BJ (cell line): ENCODE measurements around the gene KRTAP1-5. TPM values are rescaled to one million over a fixed set of nuclear protein-coding genes. Genes with fewer than 3 reads are reported as not detected.
A peak's percentile ranks its signal among the peaks of the same experiment; 100 is the strongest.

Experiments used
- CTCF ChIA-PET: fragments of 350-600 bp; formaldehyde crosslinking; extraction: SDS; loops from one replicate; lab custom pipeline; 2021; ENCODE audit warnings: antibody characterized with exemption, inconsistent platforms; lab: Yijun Ruan, JAX
- POLR2A ChIA-PET: fragments of 300-600 bp; sonication (Branson Sonifier 250); formaldehyde crosslinking; extraction: SDS; loops from one replicate; lab custom pipeline; 2021; ENCODE audit warnings: antibody characterized with exemption; lab: Charles Lee
- DNase-seq: peaks from one replicate; pipeline ENCODE4 v3.0.0-alpha.2; 2011; ENCODE audit warnings: low read depth
- H3K27me3 ChIP-seq: 2 replicates; pipeline ENCODE4 v1.6.0; 2011; ENCODE audit warnings: low read length; ENCODE audit not compliant: control insufficient read depth, insufficient read depth
- H3K36me3 ChIP-seq: 2 replicates; pipeline ENCODE4 v1.5.1; 2011; ENCODE audit warnings: low read length; ENCODE audit not compliant: control insufficient read depth, insufficient read depth
- H3K4me3 ChIP-seq: 2 replicates; pipeline ENCODE4 v1.5.1; 2011; ENCODE audit warnings: low read depth, mild to moderate bottlenecking, control low read depth, low read length
- polyA minus RNA-seq: library from RNA; depleted of rRNA, polyadenylated mRNA; stranded (reverse); fragments of >200 nt; gene quantifications from 2 replicates; pipeline ENCODE4 v1.2.3, GENCODE V29; 2011; rRNA and poly(A)+ RNA removed
- polyA plus RNA-seq: library from polyadenylated mRNA; depleted of rRNA; stranded (reverse); fragments of >200 nt; gene quantifications from 2 replicates; pipeline ENCODE4 v1.2.3, GENCODE V29; 2011; rRNA removed
- TF ChIP-seq, protein P1 (sequence below): IDR thresholded peaks from 2 replicates; pipeline ENCODE4 v1.5.1; 2011; ENCODE audit warnings: low read depth, mild to moderate bottlenecking, control low read depth, inconsistent platforms, low read length, moderate library complexity; ENCODE audit not compliant: insufficient read depth

The KRTAP1-5 gene, protein sequence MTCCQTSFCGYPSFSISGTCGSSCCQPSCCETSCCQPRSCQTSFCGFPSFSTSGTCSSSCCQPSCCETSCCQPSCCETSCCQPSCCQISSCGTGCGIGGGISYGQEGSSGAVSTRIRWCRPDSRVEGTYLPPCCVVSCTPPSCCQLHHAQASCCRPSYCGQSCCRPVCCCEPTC
- polyA plus RNA-seq, result 62.3 and 65.1 TPM in 2 replicates
- polyA minus RNA-seq, result 60.5 and 129 TPM in 2 replicates

DNA sequence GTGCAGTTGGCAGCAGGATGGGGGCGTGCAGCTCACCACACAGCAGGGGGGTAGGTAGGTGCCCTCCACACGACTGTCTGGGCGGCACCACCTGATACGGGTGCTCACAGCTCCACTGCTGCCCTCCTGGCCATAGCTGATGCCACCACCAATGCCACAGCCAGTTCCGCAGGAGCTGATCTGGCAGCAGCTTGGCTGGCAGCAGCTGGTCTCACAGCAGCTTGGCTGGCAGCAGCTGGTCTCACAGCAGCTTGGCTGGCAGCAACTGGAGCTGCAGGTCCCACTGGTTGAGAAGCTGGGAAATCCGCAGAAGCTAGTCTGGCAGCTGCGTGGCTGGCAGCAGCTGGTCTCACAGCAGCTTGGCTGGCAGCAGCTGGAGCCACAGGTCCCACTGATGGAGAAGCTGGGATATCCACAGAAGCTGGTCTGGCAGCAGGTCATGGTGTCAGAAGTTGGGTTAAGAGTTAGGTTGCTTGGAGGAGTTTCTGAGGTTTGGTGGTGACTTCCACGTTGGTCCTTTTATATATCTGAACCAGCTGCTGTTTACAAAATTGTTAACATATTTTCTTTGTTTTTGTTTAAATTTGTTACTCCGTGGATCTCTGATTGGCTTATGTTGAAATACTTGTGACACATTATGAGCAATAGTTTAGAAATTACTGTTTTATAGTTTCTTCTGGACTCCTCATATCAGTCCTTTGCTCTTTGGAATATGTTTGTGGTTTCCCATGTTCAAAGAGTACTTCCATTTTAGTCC, at the start of gene KRTAP1-5:
KRTAP1-5 (minus strand) TSS at position 494 of the 757 bp plus-strand sequence; CDS start at position 441, 53 bp downstream.
- ChIA-PET POLR2A (interaction anchor here (0.7 to 0.8 kb wide), 2 partner anchors 13 to 33 kb away, joined by 3 to 5 read pairs; partner anchors contain the start of gene KRTAP2-3), CTCF (interaction anchor here (0.8 to 1.1 kb wide), 2 partner anchors 13 to 33 kb away, joined by 3 to 5 read pairs; partner anchors contain the start of gene KRTAP2-3)
- Histone ChIP-seq H3K4me3 (no peak within 1 kb of the TSS), H3K36me3 (no peaks in the 10 kb centered on the region), H3K27me3 (no peaks in the 10 kb centered on the region)
- DNase-seq, result peak; percentile 90
- TF ChIP-seq, protein P1, sequence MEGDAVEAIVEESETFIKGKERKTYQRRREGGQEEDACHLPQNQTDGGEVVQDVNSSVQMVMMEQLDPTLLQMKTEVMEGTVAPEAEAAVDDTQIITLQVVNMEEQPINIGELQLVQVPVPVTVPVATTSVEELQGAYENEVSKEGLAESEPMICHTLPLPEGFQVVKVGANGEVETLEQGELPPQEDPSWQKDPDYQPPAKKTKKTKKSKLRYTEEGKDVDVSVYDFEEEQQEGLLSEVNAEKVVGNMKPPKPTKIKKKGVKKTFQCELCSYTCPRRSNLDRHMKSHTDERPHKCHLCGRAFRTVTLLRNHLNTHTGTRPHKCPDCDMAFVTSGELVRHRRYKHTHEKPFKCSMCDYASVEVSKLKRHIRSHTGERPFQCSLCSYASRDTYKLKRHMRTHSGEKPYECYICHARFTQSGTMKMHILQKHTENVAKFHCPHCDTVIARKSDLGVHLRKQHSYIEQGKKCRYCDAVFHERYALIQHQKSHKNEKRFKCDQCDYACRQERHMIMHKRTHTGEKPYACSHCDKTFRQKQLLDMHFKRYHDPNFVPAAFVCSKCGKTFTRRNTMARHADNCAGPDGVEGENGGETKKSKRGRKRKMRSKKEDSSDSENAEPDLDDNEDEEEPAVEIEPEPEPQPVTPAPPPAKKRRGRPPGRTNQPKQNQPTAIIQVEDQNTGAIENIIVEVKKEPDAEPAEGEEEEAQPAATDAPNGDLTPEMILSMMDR, result no peak

DNA sequence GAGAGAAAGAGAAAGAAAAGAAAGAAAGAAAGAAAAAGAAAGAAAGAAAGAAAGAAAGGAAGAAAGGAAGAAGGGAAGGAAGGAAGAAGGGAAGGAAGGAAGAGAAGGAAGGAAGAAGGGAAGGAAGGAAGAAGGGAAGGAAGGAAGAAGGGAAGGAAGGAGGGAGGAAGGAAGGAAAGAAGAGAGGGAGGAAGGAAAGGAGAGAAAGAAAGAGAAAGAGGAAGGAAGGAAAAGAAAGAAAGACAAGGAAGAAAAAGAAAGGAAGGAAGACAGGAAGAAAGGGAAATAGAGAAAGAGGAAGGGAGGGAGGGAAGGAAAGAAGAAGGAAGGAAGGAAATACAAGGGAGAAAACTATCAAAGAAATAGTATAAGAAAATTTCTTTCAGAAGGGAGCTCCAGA, 49.8 kb upstream of the KRTAP1-5 start:
- ChIA-PET POLR2A (no interaction called here), CTCF (no interaction called here)
- TF ChIP-seq, protein P1, result no peak
- Histone ChIP-seq H3K27me3 (no peaks in the 10 kb centered on the region), H3K4me3 (no peak overlapping the region), H3K36me3 (no peaks in the 10 kb centered on the region)
- no peak for DNase-seq

- H3K4me3 ChIP-seq, result no peak overlapping the region
- DNase-seq, result no peak
- POLR2A ChIA-PET, result no interaction called here
- CTCF ChIA-PET, result interaction anchor here (0.6 kb wide), 1 partner anchor 469 kb away, joined by 3 read pairs; no protein-coding TSS in a partner anchor
- no peaks in the 10 kb centered on the region for H3K36me3 ChIP-seq
- no peaks in the 10 kb centered on the region for H3K27me3 ChIP-seq
- TF ChIP-seq, protein P1, result no peak
Measured at GRCh38 chr17:41073676-41074075, 46.7 kb upstream of the KRTAP1-5 start.

DNA sequence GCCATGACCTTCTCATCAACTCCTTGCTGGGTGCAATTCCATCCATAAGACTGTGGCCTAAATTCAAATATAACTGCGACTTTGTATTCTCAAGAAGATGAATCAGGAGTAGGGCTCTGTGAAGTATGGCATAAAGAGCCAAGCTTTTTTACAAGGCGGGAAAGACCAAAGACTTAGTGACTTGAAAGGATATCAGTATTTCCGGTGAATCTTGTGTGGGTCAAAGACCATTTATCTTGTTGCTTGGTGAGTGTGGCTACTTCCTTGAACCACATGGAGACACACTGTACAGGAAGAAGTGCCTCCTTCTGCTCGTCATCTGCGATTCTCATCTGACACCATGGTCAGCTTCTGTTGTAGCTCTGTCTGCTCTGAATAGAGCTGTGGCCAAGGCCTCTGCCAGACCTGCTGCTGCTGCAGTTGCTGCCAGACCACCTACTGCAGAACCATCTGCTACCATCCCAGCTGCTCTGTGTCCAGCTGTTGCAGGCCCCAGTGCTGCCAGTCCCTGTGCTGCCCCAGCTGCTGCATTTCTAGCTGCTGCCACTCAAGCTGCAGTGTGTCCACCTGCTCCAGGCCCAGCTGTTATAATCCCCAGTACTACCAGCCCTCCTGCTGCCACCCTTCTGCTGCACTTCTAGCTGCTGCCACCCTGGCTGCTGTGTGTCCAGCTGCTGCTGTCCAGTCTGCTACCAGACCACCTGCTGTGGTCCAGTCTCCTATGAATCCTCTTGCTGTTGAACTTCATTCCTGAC, 44.8 kb upstream of the KRTAP1-5 start:
- POLR2A ChIA-PET, result no interaction called here
- Histone ChIP-seq H3K4me3 (no peak overlapping the region), H3K27me3 (no peaks in the 10 kb centered on the region), H3K36me3 (no peaks in the 10 kb centered on the region)
- no peak for DNase-seq
- TF ChIP-seq, protein P1, result no peak
- CTCF ChIA-PET, result interaction anchor here (1.1 kb wide), 1 partner anchor 22 kb away, joined by 4 read pairs; no protein-coding TSS in a partner anchor
